GM23338 (cell line): ENCODE results near the gene DCST2. TPM values are rescaled to one million over a fixed set of nuclear protein-coding genes. Genes with fewer than 3 reads are reported as not detected.

Experiments used
- ATAC-seq: fragments of 200-7000 bp; cut with Tn5 transposase; 3 replicates; pipeline ENCODE4 v1.9.1; 2020
- DNase-seq: peaks from one replicate; pipeline ENCODE4 v3.0.0-alpha.2; 2015; ENCODE audit warnings: low spot score
- H2AFZ ChIP-seq: fragments of 200-600 bp; sonication (generic); 2 replicates; pipeline ENCODE4 v1.8.0; 2016; ENCODE audit warnings: antibody characterized with exemption, mild to moderate bottlenecking, moderate library complexity
- H3F3A ChIP-seq: fragments of 200-600 bp; sonication (generic); replicated peaks from 2 replicates; pipeline ENCODE4 v1.8.0; 2017; ENCODE audit warnings: antibody characterized with exemption, mixed run types, low read depth
- H3K27ac ChIP-seq: fragments of 200-600 bp; sonication (generic); 2 replicates; pipeline ENCODE4 v1.6.1; 2016; ENCODE audit warnings: low read depth
- H3K27me3 ChIP-seq: fragments of 200-600 bp; sonication (generic); 2 replicates; pipeline ENCODE4 v1.8.0; 2016; ENCODE audit warnings: mild to moderate bottlenecking, mixed run types, moderate library complexity; ENCODE audit not compliant: insufficient read depth
- H3K36me3 ChIP-seq: fragments of 200-600 bp; sonication (generic); 2 replicates; pipeline ENCODE4 v1.8.0; 2016; ENCODE audit warnings: mild to moderate bottlenecking; ENCODE audit not compliant: insufficient read depth
- H3K4me1 ChIP-seq: fragments of 200-600 bp; sonication (generic); 2 replicates; pipeline ENCODE4 v1.8.0; 2016; ENCODE audit warnings: mild to moderate bottlenecking, moderate library complexity; ENCODE audit not compliant: insufficient read depth
- H3K4me2 ChIP-seq: fragments of 200-600 bp; sonication (generic); 2 replicates; pipeline ENCODE4 v1.7.1; 2017; ENCODE audit warnings: mixed run types
- H3K4me3 ChIP-seq: fragments of 200-600 bp; sonication (generic); 2 replicates; pipeline ENCODE4 v1.6.1; 2016; ENCODE audit warnings: mixed run types
- H3K79me2 ChIP-seq: fragments of 200-600 bp; sonication (generic); replicated peaks from 2 replicates; pipeline ENCODE4 v1.8.0; 2017; ENCODE audit warnings: mild to moderate bottlenecking; ENCODE audit not compliant: insufficient read depth
- H3K9me2 ChIP-seq: fragments of 200-600 bp; sonication (generic); 2 replicates; pipeline ENCODE4 v1.8.0; 2017; ENCODE audit not compliant: insufficient read depth
- H4K20me1 ChIP-seq: fragments of 200-600 bp; sonication (generic); replicated peaks from 2 replicates; pipeline ENCODE4 v1.8.0; 2017; ENCODE audit warnings: mild to moderate bottlenecking; ENCODE audit not compliant: insufficient read depth
- H3K27ac Mint-ChIP-seq: 2 replicates; pipeline ENCODE4 v1.8.0; 2020; ENCODE audit warnings: inconsistent platforms, mild to moderate bottlenecking, moderate library complexity, mixed read lengths
- H3K27me3 Mint-ChIP-seq: 3 replicates; pipeline ENCODE4 v1.8.0; 2022; ENCODE audit warnings: low read depth, mild to moderate bottlenecking, moderate library complexity, mixed read lengths, inconsistent platforms; ENCODE audit not compliant: insufficient read depth, poor library complexity
- H3K36me3 Mint-ChIP-seq: 3 replicates; pipeline ENCODE4 v1.8.0; 2021; ENCODE audit warnings: low read depth, mild to moderate bottlenecking, inconsistent platforms, moderate library complexity, mixed read lengths
- H3K4me1 Mint-ChIP-seq: 3 replicates; pipeline ENCODE4 v1.8.0; 2020; ENCODE audit warnings: mild to moderate bottlenecking, inconsistent platforms, mixed read lengths
- H3K4me3 Mint-ChIP-seq: 3 replicates; pipeline ENCODE4 v1.8.0; 2021; ENCODE audit warnings: moderate library complexity, mild to moderate bottlenecking, inconsistent platforms, mixed read lengths
- H3K9me3 Mint-ChIP-seq: 3 replicates; pipeline ENCODE4 v1.8.0; 2020; ENCODE audit warnings: moderate library complexity, mild to moderate bottlenecking, inconsistent platforms, mixed read lengths
- CTCF ChIP-seq, 2 experiments: fragments of 200-600 bp in 1 of 2; sonication (generic) in 1 of 2; conservative IDR thresholded peaks; 2 replicates each; pipeline versions ENCODE4 v1.5.1 to v1.6.1; 2016 to 2017; ENCODE audit warnings: antibody characterized with exemption in 2 of 2, low read depth in 2 of 2, mild to moderate bottlenecking in 2 of 2, moderate library complexity in 1 of 2
- EZH2 ChIP-seq: fragments of 200-600 bp; sonication (generic); IDR thresholded peaks from one replicate; pipeline ENCODE4 v1.8.0; 2017; ENCODE audit warnings: antibody characterized with exemption, mild to moderate bottlenecking, low read depth; ENCODE audit not compliant: unreplicated experiment
- JUNB ChIP-seq: IDR thresholded peaks from one replicate; pipeline ENCODE4 v1.6.1; 2016; ENCODE audit warnings: antibody characterized with exemption; ENCODE audit not compliant: unreplicated experiment
- POLR2AphosphoS5 ChIP-seq: IDR thresholded peaks from 2 replicates; pipeline ENCODE4 v1.6.1; 2016; ENCODE audit warnings: antibody characterized with exemption, low read depth
- ZNF114 ChIP-seq: fragments of 250-450 bp; sonication (Bioruptor Pico); IDR thresholded peaks from 2 replicates; pipeline ENCODE4 v1.5.0; 2020; ENCODE audit warnings: mild to moderate bottlenecking, moderate library complexity
- ZNF331 ChIP-seq: fragments of 250-450 bp; sonication (Bioruptor Pico); IDR thresholded peaks from 2 replicates; pipeline ENCODE4 v1.5.0; 2020; ENCODE audit warnings: low read depth, mild to moderate bottlenecking, moderate library complexity
- polyA plus RNA-seq: library from polyadenylated mRNA; unstranded; fragments of >200 nt; fragmentation: Nextera tagmentation; extraction: Ambion mirVana; gene quantifications from 2 replicates; pipeline ENCODE4 v1.2.1, GENCODE V29; 2016
- total RNA-seq: library from RNA; depleted of rRNA; stranded (reverse); fragments of >200 nt; shearing (Covaris generic); gene quantifications from 2 replicates; pipeline ENCODE4 v1.2.3, GENCODE V29; 2014

The DCST2 gene
- total and polyA plus RNA-seq, 2 experiments from 2014 or later = 0.78 TPM; not detected in 1

DNA sequence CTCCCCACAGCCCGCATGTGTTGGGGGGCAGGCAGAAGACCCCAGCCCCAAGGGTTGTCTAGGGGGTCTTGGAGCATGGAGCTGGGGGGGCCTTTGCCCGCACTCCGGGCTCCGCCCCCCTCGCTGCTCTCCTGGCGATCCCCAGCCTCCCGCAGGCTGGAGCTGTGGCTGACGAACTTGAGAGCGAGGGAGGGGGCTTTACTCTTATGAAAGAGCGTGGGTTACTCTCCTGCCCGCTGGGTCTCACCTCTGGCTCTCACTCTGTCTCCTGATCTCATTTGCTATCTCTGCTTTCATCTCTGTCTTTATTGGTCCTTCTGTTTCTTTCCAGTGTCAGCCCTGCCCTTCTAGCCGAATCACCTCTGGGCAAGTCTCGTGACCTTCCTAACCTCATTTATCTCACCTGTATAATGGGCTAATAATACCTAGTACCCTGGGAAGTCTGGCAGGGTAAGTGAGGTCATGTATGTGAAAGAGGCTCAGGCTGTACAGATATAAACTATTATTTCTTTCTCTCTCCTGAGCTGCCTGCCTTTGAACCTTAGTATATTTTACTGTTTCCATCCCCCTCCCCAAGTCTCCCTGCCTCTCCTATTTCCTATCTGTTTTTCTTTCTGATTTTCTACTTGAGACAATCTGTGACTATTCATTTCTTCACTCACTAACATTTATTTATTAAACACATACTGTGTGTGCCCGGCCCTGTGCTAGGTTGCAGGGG is 30.7 kb upstream of the DCST2 start:
- H3K27me3 ChIP-seq = peaks cover 6% of the 10 kb centered on the region; the same call in 1 of the 2 replicates
- peak; percentile 12 for ATAC-seq
- peak overlapping the region; percentile 64 for H3K27ac Mint-ChIP-seq
- H3K9me2 ChIP-seq = no peaks in the 10 kb centered on the region
- peak overlapping the region; percentile 94 for H3K4me2 ChIP-seq
- peak overlapping the region; percentile 97 for H3K4me3 ChIP-seq
- 0 out of 2 replicates have a peak overlapping the region, but pooled peaks have one; percentile 69 for H3K27ac ChIP-seq
- H3K4me1 ChIP-seq = peaks cover 16% of the 10 kb centered on the region
- H2AFZ ChIP-seq = peak overlapping the region; percentile 60
- H3K4me1 Mint-ChIP-seq = peaks cover 33% of the 10 kb centered on the region
- H3K36me3 ChIP-seq = no peaks in the 10 kb centered on the region
- H4K20me1 ChIP-seq = peaks cover 19% of the 10 kb centered on the region
- no peaks in the 10 kb centered on the region for H3K9me3 Mint-ChIP-seq
- H3F3A ChIP-seq = peaks cover 22% of the 10 kb centered on the region
- H3K4me3 Mint-ChIP-seq = peak overlapping the region; percentile 83
- peaks cover 11% of the 10 kb centered on the region for H3K27me3 Mint-ChIP-seq
- H3K79me2 ChIP-seq = peaks cover 14% of the 10 kb centered on the region
- H3K36me3 Mint-ChIP-seq = peaks cover 31% of the 10 kb centered on the region
- TF ChIP-seq ZNF114 (CRISPR knock-in tag) (no peak), JUNB (no peak), POLR2AphosphoS5 (no peak), ZNF331 (CRISPR knock-in tag) (no peak)
- peak; percentile 76 for DNase-seq

DNA sequence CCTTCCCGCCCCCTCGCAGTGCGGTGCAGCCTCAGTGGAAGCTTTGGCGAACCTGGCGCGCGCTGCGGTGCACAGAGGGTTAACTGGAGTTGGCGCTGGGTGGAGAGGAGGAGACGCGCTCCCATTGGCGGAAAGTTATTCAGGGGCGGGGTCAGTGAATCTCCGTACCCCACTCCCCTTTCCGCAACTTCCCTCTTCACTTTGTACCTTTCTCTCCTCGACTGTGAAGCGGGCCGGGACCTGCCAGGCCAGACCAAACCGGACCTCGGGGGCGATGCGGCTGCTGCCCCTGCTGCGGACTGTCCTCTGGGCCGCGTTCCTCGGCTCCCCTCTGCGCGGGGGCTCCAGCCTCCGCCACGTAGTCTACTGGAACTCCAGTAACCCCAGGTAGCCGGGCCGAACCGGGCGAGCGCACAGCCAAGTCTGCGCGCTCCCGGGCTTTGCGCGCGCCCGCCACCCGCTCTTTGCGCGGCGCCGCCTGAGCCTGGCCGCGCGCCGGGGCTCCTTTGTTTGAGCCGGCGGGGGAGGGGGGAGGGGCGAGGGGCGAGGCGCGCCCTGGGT is 30.0 kb upstream of the DCST2 start, which contains the start of gene EFNA4:
EFNA4 (plus strand) TSS at position 191 of the 561 bp plus-strand sequence; CDS start at position 275, 84 bp downstream.
- Mint-ChIP-seq H3K27ac (peak within 1 kb of the TSS; percentile 64), H3K9me3 (no peaks in the 10 kb centered on the region), H3K4me1 (peaks cover 30% of the 10 kb centered on the region), H3K27me3 (peaks cover 8% of the 10 kb centered on the region), H3K4me3 (peak within 1 kb of the TSS; percentile 83), H3K36me3 (peaks cover 27% of the 10 kb centered on the region)
- Histone ChIP-seq H3K9me2 (no peaks in the 10 kb centered on the region), H3K4me1 (peaks cover 16% of the 10 kb centered on the region), H3F3A (peaks cover 18% of the 10 kb centered on the region), H3K4me3 (peak within 1 kb of the TSS; percentile 97), H3K27me3 (peaks cover 6% of the 10 kb centered on the region; the same call in 1 of the 2 replicates), H2AFZ (peak within 1 kb of the TSS; percentile 95), H3K4me2 (peak within 1 kb of the TSS; percentile 94), H3K79me2 (peaks cover 14% of the 10 kb centered on the region), H4K20me1 (peaks cover 19% of the 10 kb centered on the region), H3K36me3 (no peaks in the 10 kb centered on the region), H3K27ac (peak within 1 kb of the TSS; percentile 88; the same call in 1 of the 2 replicates)
- DNase-seq (peak; percentile 98), ATAC-seq (peak; percentile 73)
- TF ChIP-seq POLR2AphosphoS5 (peak; percentile 90), CTCF (conservative IDR thresholded peaks at IDR 0.05; ENCODE audit: low read depth in 2 of 2) (no peak), EZH2 (no peak), ZNF114 (CRISPR knock-in tag) (no peak), ZNF331 (CRISPR knock-in tag) (no peak)
